HCT116 (cell line): ENCODE results near the gene DLG2. TPM values are rescaled to one million over a fixed set of nuclear protein-coding genes. Genes with fewer than 3 reads are reported as not detected.

Experiments used
- ATAC-seq: fragments of 200-7000 bp; cut with Tn5 transposase; 2 replicates; pipeline ENCODE4 v1.9.1; 2020; ENCODE audit warnings: mild to moderate bottlenecking, moderate library complexity
- BruUV-seq: library from RNA; stranded (reverse); fragments of 400-500 nt; replicated peaks from 2 replicates; lab custom pipeline; 2021; lab: Mats Ljungman, UMichigan
- CTCF ChIA-PET: fragments of 300-600 bp; sonication (Branson Sonifier 250); formaldehyde crosslinking; loops from one replicate; lab custom pipeline; 2021; ENCODE audit warnings: antibody characterized with exemption; lab: Charles Lee
- POLR2A ChIA-PET: fragments of 300-600, 350-600 bp; sonication (Branson Sonifier 250); formaldehyde crosslinking; loops from one replicate; lab custom pipeline; 2021; ENCODE audit warnings: antibody characterized with exemption; lab: Charles Lee
- RAD21 ChIA-PET, 2 experiments: fragments of 300-600 bp; sonication (Branson Sonifier 250); formaldehyde crosslinking; loops; one replicate each; lab custom pipeline; 2023; ENCODE audit warnings: low total read pairs in 2 of 2; ENCODE audit not compliant: uncharacterized antibody in 2 of 2, unreplicated experiment in 2 of 2, low non-redundant PET in 1 of 2; lab: Charles Lee
- DNase-seq: peaks from one replicate; pipeline ENCODE4 v3.0.0-alpha.2; 2010; ENCODE audit warnings: low read depth, low spot score
- H2AFZ ChIP-seq: fragments of 200-600 bp; shearing (Covaris generic), sonication (generic); 2 replicates; pipeline ENCODE4 v1.6.1; 2017; ENCODE audit warnings: low read depth, mixed run types, mixed read lengths, antibody characterized with exemption, low read length; ENCODE audit not compliant: poor library complexity, severe bottlenecking
- H3K27ac ChIP-seq: 2 replicates; pipeline ENCODE4 v1.5.1; 2012; ENCODE audit warnings: low read depth, low read length
- H3K27me3 ChIP-seq: fragments of 200-600 bp; sonication (generic); 2 replicates; pipeline ENCODE4 v1.6.1; 2016; ENCODE audit warnings: mixed run types, low read length, mixed read lengths; ENCODE audit not compliant: insufficient read depth
- H3K36me3 ChIP-seq, 2 experiments: fragments of 200-500 bp in 1 of 2; fragments of 200-600 bp in 1 of 2; sonication (Bioruptor generic) in 1 of 2; sonication (generic) in 1 of 2; 2 replicates each; pipeline versions ENCODE4 v1.5.1 to v1.6.1; 2014 to 2016; ENCODE audit warnings: low read length in 2 of 2, inconsistent platforms in 1 of 2, mixed read lengths in 1 of 2, mixed run types in 1 of 2; ENCODE audit not compliant: insufficient read depth in 2 of 2, control insufficient read depth in 1 of 2
- H3K4me1 ChIP-seq, 2 experiments: fragments of 200-600 bp in 1 of 2; sonication (generic) in 1 of 2; 2 replicates each; pipeline versions ENCODE4 v1.5.1 to v1.6.1; 2012 to 2017; ENCODE audit warnings: low read length in 2 of 2, inconsistent platforms in 1 of 2, mild to moderate bottlenecking in 1 of 2, mixed read lengths in 1 of 2, mixed run types in 1 of 2, moderate library complexity in 1 of 2; ENCODE audit not compliant: insufficient read depth in 2 of 2, control insufficient read depth in 1 of 2
- H3K4me2 ChIP-seq: fragments of 200-600 bp; sonication (generic); 2 replicates; pipeline ENCODE4 v1.6.1; 2017; ENCODE audit warnings: mixed run types, low read length, mixed read lengths
- H3K4me3 ChIP-seq, 2 experiments: fragments of 200-600 bp in 1 of 2; sonication (generic) in 1 of 2; replicated peaks in 1 of 2; 2 replicates each; pipeline ENCODE4 v1.5.1; 2011 to 2016; ENCODE audit warnings: low read length in 2 of 2, control low read depth in 1 of 2, low read depth in 1 of 2, mild to moderate bottlenecking in 1 of 2, mixed read lengths in 1 of 2, mixed run types in 1 of 2
- H3K79me2 ChIP-seq: fragments of 200-600 bp; sonication (generic); 2 replicates; pipeline ENCODE4 v1.6.1; 2017; ENCODE audit warnings: mild to moderate bottlenecking, mixed run types, low read length, moderate library complexity, mixed read lengths; ENCODE audit not compliant: insufficient read depth
- H3K9ac ChIP-seq: fragments of 200-600 bp; sonication (generic); 2 replicates; pipeline ENCODE4 v1.6.1; 2016; ENCODE audit warnings: low read length, mixed read lengths
- H3K9me2 ChIP-seq: fragments of 200-600 bp; sonication (generic), shearing (Covaris generic); 2 replicates; pipeline ENCODE4 v1.6.1; 2017; ENCODE audit warnings: mixed run types, mild to moderate bottlenecking, moderate library complexity; ENCODE audit not compliant: insufficient read depth
- H3K9me3 ChIP-seq, 2 experiments: fragments of 200-500 bp in 1 of 2; fragments of 200-600 bp in 1 of 2; sonication (Bioruptor generic) in 1 of 2; sonication (generic) in 1 of 2; 2 replicates each; pipeline ENCODE4 v1.6.1; 2014 to 2017; ENCODE audit warnings: low read length in 2 of 2, mixed read lengths in 2 of 2, inconsistent platforms in 1 of 2, low read depth in 1 of 2, mild to moderate bottlenecking in 1 of 2, mixed run types in 1 of 2, moderate library complexity in 1 of 2; ENCODE audit not compliant: control insufficient read depth in 1 of 2, insufficient read depth in 1 of 2
- H4K20me1 ChIP-seq: fragments of 200-600 bp; sonication (generic), shearing (Covaris generic); 2 replicates; pipeline ENCODE4 v1.6.1; 2017; ENCODE audit warnings: mixed run types, mild to moderate bottlenecking, moderate library complexity; ENCODE audit not compliant: insufficient read depth
- ATF3 ChIP-seq: IDR thresholded peaks from 2 replicates; pipeline ENCODE4 v1.6.1; 2012
- CEBPB ChIP-seq: IDR thresholded peaks from 2 replicates; pipeline ENCODE4 v1.6.1; 2012; ENCODE audit warnings: low read depth
- EGR1 ChIP-seq: IDR thresholded peaks from 2 replicates; pipeline ENCODE4 v1.6.1; 2012; ENCODE audit warnings: low read depth
- EZH2 ChIP-seq: fragments of 200-600 bp; sonication (generic); IDR thresholded peaks from 2 replicates; pipeline ENCODE4 v1.6.1; 2017; ENCODE audit warnings: antibody characterized with exemption, mixed run types
- EZH2phosphoT487 ChIP-seq: fragments of 200-600 bp; IDR thresholded peaks from 2 replicates; pipeline ENCODE4 v1.6.1; 2018; ENCODE audit warnings: antibody characterized with exemption, borderline replicate concordance
- FOSL1 ChIP-seq: IDR thresholded peaks from 2 replicates; pipeline ENCODE4 v1.6.1; 2012; ENCODE audit warnings: low read depth
- JUND ChIP-seq: IDR thresholded peaks from 2 replicates; pipeline ENCODE4 v1.6.1; 2012
- POLR2A ChIP-seq: IDR thresholded peaks from 2 replicates; pipeline ENCODE4 v1.7.0; 2011; ENCODE audit warnings: borderline replicate concordance; ENCODE audit not compliant: insufficient read depth, insufficient read length; ENCODE audit errors: extremely low read depth
- SIN3A ChIP-seq: IDR thresholded peaks from 2 replicates; pipeline ENCODE4 v1.6.1; 2012; ENCODE audit warnings: low read depth
- SRF ChIP-seq: IDR thresholded peaks from 2 replicates; pipeline ENCODE4 v1.6.1; 2012; ENCODE audit warnings: low read depth
- TCF7L2 ChIP-seq: IDR thresholded peaks from 2 replicates; pipeline ENCODE4 v1.7.0; 2011; ENCODE audit warnings: borderline replicate concordance, inconsistent platforms; ENCODE audit not compliant: insufficient read depth, insufficient read length; ENCODE audit errors: extremely low read depth
- YY1 ChIP-seq: IDR thresholded peaks from 2 replicates; pipeline ENCODE4 v1.6.1; 2011; ENCODE audit warnings: low read length, low read depth, moderate library complexity, mild to moderate bottlenecking; ENCODE audit not compliant: insufficient replicate concordance; ENCODE audit errors: extremely low read depth
- ZFX ChIP-seq: fragments of 450-650 bp; IDR thresholded peaks from 2 replicates; pipeline ENCODE4 v1.6.1; 2017
- intact Hi-C: fragments of 100-400 bp; cut with micrococcal nuclease; formaldehyde crosslinking; loops from 2 replicates; pipeline ENCODE4 v1.10.0; 2022
- total RNA-seq: library from RNA; stranded (reverse); gene quantifications from one replicate; pipeline ENCODE4 v1.2.1, GENCODE V29; 2021; ENCODE audit not compliant: unreplicated experiment
- TF ChIP-seq, protein P1 (sequence below), 3 experiments: fragments of 200-600 bp in 1 of 3; sonication (generic) in 1 of 3; IDR thresholded peaks in 2 of 3; conservative IDR thresholded peaks in 1 of 3; 2 replicates each; pipeline ENCODE4 v1.5.1; 2012 to 2017; ENCODE audit warnings: low read depth in 2 of 3, low read length in 2 of 3, antibody characterized with exemption in 1 of 3, borderline replicate concordance in 1 of 3, control low read depth in 1 of 3, mild to moderate bottlenecking in 1 of 3, mixed read lengths in 1 of 3, mixed run types in 1 of 3, moderate library complexity in 1 of 3; ENCODE audit not compliant: insufficient read depth in 1 of 3

The DLG2 gene
- total RNA-seq, 1 experiment from 2014 or later: 2.4 TPM

DNA sequence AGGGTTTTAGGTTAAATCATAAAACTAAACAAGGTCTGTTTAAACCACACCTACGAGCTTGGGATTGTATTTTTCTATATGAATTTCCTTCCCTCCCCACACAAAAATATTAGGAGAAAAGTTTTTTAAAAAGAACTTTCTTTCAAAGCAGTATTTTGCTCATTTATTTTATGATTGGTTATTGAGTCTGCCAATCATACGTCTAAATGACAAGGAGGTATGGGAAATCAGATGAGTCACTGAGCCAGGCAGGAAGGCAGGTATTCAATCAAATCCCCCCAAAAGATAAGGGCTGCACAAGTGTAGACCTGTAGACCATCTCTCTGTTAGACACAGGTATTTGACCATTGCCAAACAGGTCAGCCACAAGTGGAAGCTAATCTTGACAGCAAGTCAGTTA lies 1900.8 kb downstream of the DLG2 start:
- ChIA-PET POLR2A (no interaction called here), CTCF (no interaction called here), RAD21 (no interaction called here)
- TF ChIP-seq EGR1 (no peak), CEBPB (no peak), ATF3 (no peak), EZH2 (no peak), TCF7L2 (no peak), EZH2phosphoT487 (no peak), SRF (no peak), JUND (no peak), ZFX (no peak), POLR2A (no peak), YY1 (no peak), SIN3A (no peak), FOSL1 (no peak)
- TF ChIP-seq, protein P1, sequence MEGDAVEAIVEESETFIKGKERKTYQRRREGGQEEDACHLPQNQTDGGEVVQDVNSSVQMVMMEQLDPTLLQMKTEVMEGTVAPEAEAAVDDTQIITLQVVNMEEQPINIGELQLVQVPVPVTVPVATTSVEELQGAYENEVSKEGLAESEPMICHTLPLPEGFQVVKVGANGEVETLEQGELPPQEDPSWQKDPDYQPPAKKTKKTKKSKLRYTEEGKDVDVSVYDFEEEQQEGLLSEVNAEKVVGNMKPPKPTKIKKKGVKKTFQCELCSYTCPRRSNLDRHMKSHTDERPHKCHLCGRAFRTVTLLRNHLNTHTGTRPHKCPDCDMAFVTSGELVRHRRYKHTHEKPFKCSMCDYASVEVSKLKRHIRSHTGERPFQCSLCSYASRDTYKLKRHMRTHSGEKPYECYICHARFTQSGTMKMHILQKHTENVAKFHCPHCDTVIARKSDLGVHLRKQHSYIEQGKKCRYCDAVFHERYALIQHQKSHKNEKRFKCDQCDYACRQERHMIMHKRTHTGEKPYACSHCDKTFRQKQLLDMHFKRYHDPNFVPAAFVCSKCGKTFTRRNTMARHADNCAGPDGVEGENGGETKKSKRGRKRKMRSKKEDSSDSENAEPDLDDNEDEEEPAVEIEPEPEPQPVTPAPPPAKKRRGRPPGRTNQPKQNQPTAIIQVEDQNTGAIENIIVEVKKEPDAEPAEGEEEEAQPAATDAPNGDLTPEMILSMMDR (IDR thresholded peaks at IDR 0.05 in 2 of 3, conservative IDR thresholded peaks at IDR 0.05 in 1 of 3; ENCODE audit: borderline replicate concordance in 1 of 3, insufficient read depth in 1 of 3, low read depth in 2 of 3, low read length in 2 of 3): no peak
- no peak overlapping the region for H3K9ac ChIP-seq
- no peaks in the 10 kb centered on the region for H3K9me2 ChIP-seq
- H4K20me1 ChIP-seq: no peaks in the 10 kb centered on the region
- H3K9me3 ChIP-seq: no peaks in the 10 kb centered on the region
- intact Hi-C loops: no loop called here
- peaks cover 53% of the 10 kb centered on the region for H3K27me3 ChIP-seq
- H2AFZ ChIP-seq: no peak overlapping the region
- no peak for ATAC-seq
- H3K4me1 ChIP-seq: no peaks in the 10 kb centered on the region
- H3K4me3 ChIP-seq: no peak overlapping the region
- H3K36me3 ChIP-seq: no peaks in the 10 kb centered on the region
- no peaks in the 10 kb centered on the region for H3K79me2 ChIP-seq
- BruUV-seq: no TSS peak
- DNase-seq: no peak
- H3K27ac ChIP-seq: no peak overlapping the region
- no peak overlapping the region for H3K4me2 ChIP-seq
